HT1080 (cell line): ENCODE data around the gene TIRAP. TPM values are rescaled to one million over a fixed set of nuclear protein-coding genes. Genes with fewer than 3 reads are reported as not detected.

Experiments
- DNase-seq: peaks from one replicate; pipeline ENCODE4 v3.0.0-alpha.2; 2015; ENCODE audit warnings: low read depth
- total RNA-seq: library from RNA; depleted of rRNA; stranded (reverse); fragments of >200 nt; shearing (Covaris generic); gene quantifications from 2 replicates; pipeline ENCODE4 v1.2.3, GENCODE V29; 2014

TIRAP gene
- total RNA-seq, 1 experiment from 2014 or later, result 3.3 TPM

- DNase-seq, result no peak
Observed at GRCh38 chr11:126319374-126319740, 36.5 kb downstream of the TIRAP start.

DNA sequence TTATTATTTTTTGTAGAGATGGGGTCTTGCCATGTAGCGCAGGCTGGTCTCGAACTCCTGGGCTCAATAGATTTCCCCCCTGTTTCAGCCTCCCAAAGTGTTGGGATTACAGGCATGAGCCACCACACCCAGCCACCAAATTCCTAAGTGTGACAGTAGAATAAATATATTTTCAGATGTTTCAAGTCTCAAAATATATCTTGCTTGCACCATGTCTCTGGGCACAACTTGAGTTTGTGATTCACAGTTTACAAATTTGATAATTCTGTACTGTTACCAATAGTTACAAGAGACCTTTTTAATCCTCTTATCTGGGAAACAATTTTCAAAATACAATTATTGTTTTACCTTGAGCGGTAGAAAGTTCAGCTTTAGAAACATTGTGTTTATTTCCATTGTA is 40.1 kb downstream of the TIRAP start:
- DNase-seq, result no peak

DNA sequence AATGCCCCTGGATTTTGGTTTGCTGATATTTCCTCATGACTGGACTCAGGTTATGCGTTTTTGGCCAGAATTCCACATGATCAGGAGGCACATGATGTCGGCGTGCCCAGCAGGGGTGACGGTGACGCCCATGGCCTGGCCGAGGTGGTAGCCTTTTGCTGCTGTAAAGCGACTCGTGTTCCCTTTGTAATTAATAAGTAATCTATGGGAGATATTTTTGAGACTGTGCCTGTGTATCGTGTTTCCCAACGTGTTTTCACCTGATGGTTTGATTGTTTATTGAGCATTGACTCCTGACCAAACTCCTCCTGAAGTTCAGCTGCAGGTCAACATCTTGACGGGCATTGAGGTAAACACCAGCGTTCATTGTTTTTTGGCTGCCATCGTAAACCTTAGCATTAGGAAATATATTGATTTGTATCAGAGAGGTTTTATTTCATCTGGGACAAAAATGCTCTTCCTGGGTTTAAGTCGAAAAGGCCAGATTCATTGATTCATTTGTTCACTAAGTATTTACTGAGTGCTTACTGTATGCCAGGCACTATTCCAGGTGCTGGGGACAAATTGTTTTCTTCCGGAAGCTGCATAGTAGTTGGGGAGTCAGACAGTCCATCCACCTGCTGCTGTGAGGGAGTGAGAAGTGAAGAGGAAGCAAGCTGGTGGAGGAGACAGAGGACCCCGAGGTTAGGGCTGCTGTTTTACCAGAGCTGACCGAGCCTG is 44.5 kb downstream of the TIRAP start:
- DNase-seq, result no peak

- no peak for DNase-seq
Observed at GRCh38 chr11:126328001-126328390, 45.1 kb downstream of the TIRAP start.

GRCh38 chr11:126328444-126328843 is 45.6 kb downstream of the TIRAP start:
- no peak for DNase-seq

DNA sequence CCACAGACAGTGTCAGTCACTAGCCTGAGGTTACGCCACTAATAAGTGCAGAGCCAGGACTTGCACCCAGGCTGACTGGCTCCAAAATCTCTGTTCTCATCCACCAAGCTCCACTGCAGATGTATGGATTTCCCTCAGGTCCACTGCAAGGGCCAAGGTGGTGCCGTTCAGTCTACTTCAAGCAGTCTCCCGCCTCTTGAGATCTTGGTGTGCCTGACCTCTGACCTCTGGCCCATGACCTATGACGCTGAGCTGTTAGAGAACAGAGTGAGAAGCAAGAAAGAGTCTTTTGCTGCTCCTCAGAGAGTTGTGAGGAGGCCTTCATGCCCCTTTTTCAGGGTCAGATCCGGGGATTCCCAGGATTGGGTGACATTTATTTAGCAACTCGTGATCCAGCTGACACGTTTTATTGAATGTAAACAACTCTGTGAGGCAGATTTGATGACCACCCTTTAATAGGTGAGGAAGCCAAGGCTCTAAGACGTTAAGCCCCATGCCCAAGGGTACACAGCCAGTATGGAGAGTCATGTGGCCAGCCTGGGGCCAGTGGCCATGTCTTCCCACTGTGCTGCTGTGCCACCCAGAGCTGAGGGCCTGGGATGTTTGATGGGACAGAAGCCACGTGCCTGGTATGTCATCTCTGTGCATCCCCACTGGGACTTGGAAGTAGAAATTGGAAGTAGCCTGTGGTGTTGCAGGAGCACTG is 46.2 kb downstream of the TIRAP start:
- no peak for DNase-seq

GRCh38 chr11:126329644-126330211 is 46.8 kb downstream of the TIRAP start:
- no peak for DNase-seq

DNA sequence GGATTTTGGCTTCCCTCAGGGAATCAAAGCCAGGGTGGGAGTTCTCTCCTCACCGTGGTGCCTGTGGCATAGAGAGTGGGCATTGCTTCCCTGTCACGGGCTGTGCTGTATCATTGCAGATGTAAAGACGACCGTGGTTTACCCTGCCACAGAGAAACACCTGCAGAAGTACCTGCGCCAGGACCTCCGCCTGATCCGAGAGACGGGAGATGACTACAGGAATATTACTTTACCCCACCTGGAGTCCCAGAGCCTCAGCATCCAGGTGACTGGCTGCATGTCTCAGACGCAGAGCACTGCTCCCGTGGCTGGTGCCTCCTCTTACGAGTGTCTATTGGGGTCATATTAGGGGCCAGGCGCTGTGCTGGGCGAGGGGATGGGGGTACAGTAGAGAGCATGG is 48.4 kb downstream of the TIRAP start:
- DNase-seq, result no peak

DNA sequence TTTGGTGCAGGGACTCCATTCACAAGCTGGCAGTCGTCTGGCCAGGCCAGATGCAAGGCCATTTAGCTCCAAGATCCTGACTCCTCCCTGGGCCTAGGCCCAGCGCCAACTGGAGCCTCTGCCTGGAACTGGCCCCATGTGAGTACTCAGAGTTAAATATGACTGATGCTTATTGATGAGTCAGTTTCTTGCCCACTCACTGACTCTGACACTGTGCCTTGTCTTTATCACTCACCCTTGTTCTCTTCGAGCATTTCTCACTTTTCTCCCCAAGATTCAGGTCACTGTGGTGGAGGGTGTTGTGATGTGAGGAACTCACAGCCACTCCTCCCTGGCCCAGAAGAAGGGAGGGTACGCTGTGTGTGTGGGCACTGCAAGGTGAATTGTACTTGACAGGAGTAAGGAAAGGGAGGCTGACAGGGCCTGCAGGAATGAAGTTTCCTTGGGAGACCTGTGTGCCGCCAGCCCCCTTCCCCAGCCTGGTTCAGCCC is 49.4 kb downstream of the TIRAP start:
- peak; percentile 92 for DNase-seq

DNA sequence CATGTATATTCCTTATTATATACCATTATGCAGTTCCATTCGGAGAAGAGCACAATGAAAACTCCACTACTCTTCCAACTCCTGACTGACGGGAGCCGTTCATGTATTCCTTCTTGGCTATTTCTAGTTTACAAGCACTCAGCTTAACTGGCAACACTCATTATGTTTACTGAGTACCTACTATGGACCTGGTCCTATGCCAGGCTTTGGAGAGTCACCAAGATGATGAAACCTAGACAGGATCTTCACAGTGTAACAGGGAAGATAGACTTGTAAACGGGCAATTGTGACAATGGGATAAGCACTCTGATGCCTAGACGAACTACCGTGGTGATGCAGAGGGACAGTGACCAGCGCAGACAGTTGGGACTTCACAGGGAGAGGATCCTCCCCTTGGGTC is 50.2 kb downstream of the TIRAP start:
- DNase-seq, result no peak

GRCh38 chr11:126334659-126335462 is 52.0 kb downstream of the TIRAP start:
- DNase-seq, result peak; percentile 46

- DNase-seq, result no peak
Observed at GRCh38 chr11:126335463-126335760, 52.5 kb downstream of the TIRAP start.

GRCh38 chr11:126336138-126336541 is 53.2 kb downstream of the TIRAP start:
- no peak for DNase-seq

DNA sequence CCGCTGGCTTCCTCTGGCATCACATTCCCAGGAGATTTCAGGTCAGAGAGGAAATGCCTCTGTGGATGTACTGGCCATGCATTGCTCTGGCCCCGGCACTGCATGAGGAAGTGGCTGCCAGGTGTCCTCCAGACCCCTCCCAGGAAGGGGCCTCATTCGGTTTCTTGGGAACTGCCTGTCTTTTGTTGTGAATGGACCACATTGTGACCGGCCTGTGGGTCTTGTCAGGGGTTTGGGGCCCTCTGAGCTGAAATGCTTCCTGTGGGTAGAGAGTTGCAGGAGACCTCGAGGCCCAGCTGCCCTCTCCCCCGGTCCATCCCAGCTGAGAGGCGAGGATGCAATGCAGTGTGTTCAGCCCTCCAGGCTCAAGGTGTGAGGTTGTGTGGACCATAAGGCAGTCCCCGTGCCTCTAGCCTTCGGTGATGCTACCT is 53.8 kb downstream of the TIRAP start:
- DNase-seq, result peak; percentile 57

- DNase-seq, result no peak
Observed at GRCh38 chr11:126337126-126337473, 54.2 kb downstream of the TIRAP start.

DNA sequence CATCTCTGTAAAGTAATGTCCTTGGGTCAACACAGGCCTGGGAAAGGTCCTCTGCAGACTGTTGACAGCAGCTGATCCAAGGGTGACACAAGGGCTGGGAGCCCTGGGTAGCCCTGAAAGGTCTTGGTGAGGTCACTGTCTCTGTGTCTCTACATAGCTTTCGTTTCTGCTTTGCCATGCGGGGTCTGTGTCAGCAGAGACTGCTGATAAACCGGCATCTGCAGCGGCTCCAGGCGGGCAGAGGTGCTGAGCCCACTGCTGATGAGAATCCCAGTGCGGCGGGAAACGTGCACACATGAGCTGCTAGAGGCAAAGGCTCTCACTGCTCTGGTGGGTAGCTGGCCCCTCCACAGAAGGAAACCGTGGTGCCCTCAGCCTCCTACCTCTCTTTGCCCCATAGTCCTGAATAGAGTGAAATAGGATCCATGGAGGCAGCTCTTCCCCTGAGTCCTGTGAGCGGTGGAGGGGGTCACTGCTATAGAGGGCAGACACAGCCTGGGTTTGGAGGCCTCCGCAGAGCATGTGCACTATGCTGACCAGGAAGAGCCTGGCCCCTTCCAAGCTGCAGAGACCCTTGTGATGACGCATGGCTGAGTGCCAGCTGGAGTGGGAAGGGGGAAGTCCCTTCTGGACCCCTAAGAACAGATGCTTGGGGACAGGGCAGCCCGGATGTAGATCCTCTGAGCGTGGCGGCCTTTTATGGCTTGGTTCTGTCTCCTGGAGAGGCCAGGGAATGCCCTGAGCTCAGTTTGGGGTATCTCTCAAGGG is 54.8 kb downstream of the TIRAP start:
- DNase-seq, result no peak

GRCh38 chr11:126338346-126339055 is 55.6 kb downstream of the TIRAP start:
- no peak for DNase-seq

DNA sequence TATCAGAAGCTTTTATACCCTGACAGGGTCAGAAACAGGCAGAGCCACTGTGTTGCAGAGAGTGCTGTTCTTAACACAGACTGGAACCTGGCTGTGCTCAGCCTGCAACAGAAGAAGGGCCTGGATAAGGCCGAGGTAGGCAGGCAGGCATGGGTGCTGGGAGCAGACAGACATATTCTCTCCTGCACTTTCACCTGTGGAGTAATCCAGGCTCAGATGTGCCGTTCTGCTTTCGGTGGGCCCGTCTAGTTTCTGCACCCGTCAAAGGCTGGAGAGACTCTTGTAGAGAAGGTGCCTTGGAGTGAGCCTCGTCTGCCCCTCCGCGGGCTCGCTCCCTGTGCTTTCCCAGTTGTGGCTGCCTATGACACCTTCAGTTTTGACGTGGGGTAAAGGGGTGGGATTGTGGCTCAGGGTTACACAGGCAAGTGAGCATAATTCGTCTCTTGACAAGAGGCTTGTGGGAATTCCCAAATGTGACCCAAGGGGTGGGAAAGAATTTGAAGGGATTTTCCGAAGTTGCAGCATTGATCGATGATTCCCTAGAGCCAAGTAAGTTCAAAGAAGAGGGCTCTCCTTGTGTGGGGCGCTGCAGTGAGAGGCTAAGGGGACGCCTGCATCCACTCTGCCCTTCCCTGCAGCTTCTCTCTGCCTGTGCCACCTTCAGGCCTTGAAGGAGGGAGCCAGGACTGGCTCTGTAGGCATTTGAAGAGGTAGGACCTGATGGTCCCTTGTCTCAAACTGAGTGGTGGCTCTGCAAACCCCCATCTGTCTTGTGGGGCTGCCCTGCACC is 56.4 kb downstream of the TIRAP start:
- no peak for DNase-seq

GRCh38 chr11:126339863-126340434 is 57.1 kb downstream of the TIRAP start:
- no peak for DNase-seq
